ENCODE data around the gene ZNF143.

Gene ZNF143

DNA sequence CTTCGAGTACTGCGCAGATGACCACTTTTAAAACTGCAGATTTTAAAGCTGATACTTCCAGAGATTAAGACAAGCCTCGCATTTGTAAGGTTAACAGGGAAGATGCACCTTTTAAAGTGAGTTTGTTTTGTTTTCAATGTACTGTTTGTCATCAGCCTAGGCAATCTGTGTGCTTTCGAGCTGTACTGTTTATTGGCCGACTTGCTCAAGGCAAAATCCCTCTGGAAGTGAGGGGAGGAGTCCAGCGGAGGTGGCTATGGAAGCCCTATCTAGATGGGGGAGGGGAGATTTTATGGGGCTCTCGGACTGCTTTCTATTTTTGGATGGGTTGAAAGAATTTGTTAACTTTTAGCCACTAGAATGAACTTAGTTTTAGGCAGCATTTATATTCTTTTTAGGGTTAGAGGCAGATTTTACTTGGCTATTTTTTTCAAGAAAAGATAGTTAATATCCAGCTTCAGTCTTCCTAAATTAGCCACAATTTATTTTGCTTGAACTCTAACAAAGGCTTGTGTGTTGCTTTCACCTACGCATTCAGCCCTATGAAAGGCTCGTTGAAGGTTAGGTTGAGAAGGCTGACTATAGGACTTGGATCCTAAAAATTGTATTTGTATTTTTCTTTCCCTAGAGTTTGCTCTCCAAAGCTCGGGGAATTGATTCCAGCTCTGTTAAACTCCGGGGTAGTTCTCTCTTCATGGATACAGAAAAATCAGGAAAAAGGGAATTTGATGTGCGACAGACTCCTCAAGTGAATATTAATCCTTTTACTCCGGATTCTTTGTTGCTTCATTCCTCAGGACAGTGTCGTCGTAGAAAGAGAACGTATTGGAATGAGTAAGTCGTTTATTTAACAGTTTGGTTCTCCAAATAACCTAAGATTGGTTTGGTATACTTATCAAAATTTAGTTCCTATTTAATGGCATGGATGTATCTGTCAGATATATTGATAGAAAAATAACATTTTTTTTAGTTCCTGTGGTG is 114.7 kb downstream of the ZNF143 start:
- no peak for DNase-seq (ENCODE audit: low read depth in 2 of 2)

DNA sequence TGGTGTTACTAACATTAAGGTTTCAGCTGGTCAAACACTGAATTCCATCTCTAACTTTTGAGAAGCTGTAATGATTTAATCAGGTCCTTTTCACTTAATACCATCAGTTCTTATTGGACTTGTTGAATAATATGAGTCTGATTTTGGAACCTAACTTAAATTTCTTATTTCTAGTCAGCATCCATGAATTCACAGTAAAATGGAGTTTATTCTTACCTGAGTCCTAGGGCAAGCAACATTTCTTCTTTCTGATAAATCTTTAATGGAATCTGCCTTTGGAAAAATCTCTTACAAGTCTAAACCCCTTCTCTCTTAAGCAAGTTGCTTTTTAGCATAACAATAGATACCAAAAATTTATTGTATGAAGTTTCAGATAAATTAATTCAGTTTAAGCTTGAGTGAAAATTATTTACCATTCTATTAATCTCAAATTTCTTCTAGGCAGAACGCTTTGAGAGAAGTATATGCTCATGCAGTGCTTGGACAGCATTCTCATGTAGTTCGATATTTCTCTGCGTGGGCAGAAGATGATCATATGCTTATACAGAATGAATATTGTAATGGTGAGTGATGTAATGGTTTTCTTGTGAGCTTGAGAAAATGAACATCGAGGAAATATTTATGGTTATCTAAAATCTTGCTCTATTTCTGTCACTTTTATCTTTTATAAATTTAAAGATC is 116.0 kb downstream of the ZNF143 start:
- DNase-seq (ENCODE audit: low read depth in 2 of 2) = no peak

DNA sequence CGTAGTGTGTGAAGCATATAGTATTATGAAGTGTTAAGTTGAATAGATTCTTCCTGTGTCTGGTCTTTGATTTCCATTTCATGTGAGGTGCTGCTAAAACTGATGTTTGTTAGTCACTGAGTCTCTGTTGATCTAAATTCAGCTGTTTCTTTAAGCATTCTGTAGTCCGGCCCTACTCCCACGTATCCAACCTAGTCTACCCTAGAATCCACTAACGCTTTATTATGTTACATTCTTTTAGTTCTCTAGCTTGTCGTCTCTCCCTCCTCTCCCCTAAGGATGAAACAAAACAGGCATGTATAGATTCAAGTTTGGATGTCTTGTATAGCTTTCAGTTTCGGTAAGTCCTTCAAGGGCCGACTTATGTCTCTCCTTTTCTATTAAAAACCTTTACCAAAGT is 116.7 kb downstream of the ZNF143 start:
- DNase-seq (ENCODE audit: low read depth in 2 of 2) = no peak
